OCI-LY7 (cell line): ENCODE data around the gene BMERB1. TPM values are rescaled to one million over a fixed set of nuclear protein-coding genes. Genes with fewer than 3 reads are reported as not detected.

Source experiments
- BruUV-seq: library from RNA; stranded (reverse); fragments of 400-500 nt; replicated peaks from 2 replicates; lab custom pipeline; 2021; lab: Mats Ljungman, UMichigan
- CTCF ChIA-PET: fragments of 300-600 bp; sonication (Branson Sonifier 250); formaldehyde crosslinking; loops from one replicate; lab custom pipeline; 2022; ENCODE audit warnings: antibody characterized with exemption; ENCODE audit not compliant: unreplicated experiment; lab: Charles Lee
- POLR2A ChIA-PET: fragments of 300-600 bp; sonication (Branson Sonifier 250); formaldehyde crosslinking; loops from one replicate; lab custom pipeline; 2022; ENCODE audit warnings: antibody characterized with exemption; lab: Charles Lee
- DNase-seq: peaks from one replicate; pipeline ENCODE4 v3.0.0-alpha.2; 2015; ENCODE audit warnings: low spot score
- H2AFZ ChIP-seq: fragments of 200-600 bp; sonication (generic), shearing (Covaris generic); 2 replicates; pipeline ENCODE4 v1.6.1; 2014; ENCODE audit warnings: mild to moderate bottlenecking, antibody characterized with exemption, low read length, moderate library complexity
- H3K27ac ChIP-seq: fragments of 200-600 bp; sonication (generic); 2 replicates; pipeline ENCODE4 v1.5.1; 2014; ENCODE audit warnings: mixed run types, low read depth, mild to moderate bottlenecking, moderate library complexity, low read length, inconsistent platforms; ENCODE audit not compliant: poor library complexity, severe bottlenecking
- H3K36me3 ChIP-seq: fragments of 200-600 bp; sonication (generic); 2 replicates; pipeline ENCODE4 v1.6.1; 2014; ENCODE audit warnings: mild to moderate bottlenecking, antibody characterized with exemption, low read length, moderate library complexity, mixed read lengths; ENCODE audit not compliant: insufficient read depth
- H3K4me1 ChIP-seq: fragments of 200-600 bp; sonication (generic); 2 replicates; pipeline ENCODE4 v1.5.1; 2014; ENCODE audit warnings: mild to moderate bottlenecking, low read length; ENCODE audit not compliant: insufficient read depth, poor library complexity, severe bottlenecking
- H3K4me2 ChIP-seq: fragments of 200-600 bp; sonication (generic); 2 replicates; pipeline ENCODE4 v1.6.1; 2014; ENCODE audit warnings: mild to moderate bottlenecking, low read length
- H3K4me3 ChIP-seq: fragments of 200-600 bp; sonication (generic); 2 replicates; pipeline ENCODE4 v1.5.1; 2014; ENCODE audit warnings: mild to moderate bottlenecking, low read depth, low read length; ENCODE audit not compliant: poor library complexity, severe bottlenecking
- H3K79me2 ChIP-seq: fragments of 200-600 bp; sonication (generic); 2 replicates; pipeline ENCODE4 v1.6.1; 2016; ENCODE audit warnings: low read depth, mild to moderate bottlenecking, low read length, moderate library complexity, mixed read lengths; ENCODE audit not compliant: insufficient read depth
- H3K9me2 ChIP-seq: fragments of 200-600 bp; sonication (generic); 2 replicates; pipeline ENCODE4 v1.6.1; 2016; ENCODE audit warnings: mild to moderate bottlenecking, low read length, mixed read lengths; ENCODE audit not compliant: insufficient read depth
- H3K9me3 ChIP-seq: fragments of 200-600 bp; sonication (generic); 2 replicates; pipeline ENCODE4 v1.6.1; 2014; ENCODE audit warnings: mild to moderate bottlenecking, mixed run types, low read length, mixed read lengths
- H4K20me1 ChIP-seq: fragments of 200-600 bp; sonication (generic); 2 replicates; pipeline ENCODE4 v1.6.1; 2014; ENCODE audit warnings: mild to moderate bottlenecking, antibody characterized with exemption, low read length, moderate library complexity, mixed read lengths; ENCODE audit not compliant: insufficient read depth
- CTCF ChIP-seq: fragments of 200-600 bp; sonication (generic); conservative IDR thresholded peaks from 2 replicates; pipeline ENCODE4 v1.5.1; 2014; ENCODE audit warnings: mild to moderate bottlenecking, antibody characterized with exemption, low read length, moderate library complexity, mixed read lengths
- EZH2phosphoT487 ChIP-seq: fragments of 200-600 bp; sonication (generic); IDR thresholded peaks from 2 replicates; pipeline ENCODE4 v1.6.1; 2018; ENCODE audit warnings: low read depth, borderline replicate concordance, mild to moderate bottlenecking, mixed run types, antibody characterized with exemption, low read length, moderate library complexity, mixed read lengths
- intact Hi-C: fragments of 100-400 bp; cut with micrococcal nuclease; formaldehyde crosslinking; loops from one replicate; pipeline ENCODE4 v1.10.0; 2022; ENCODE audit not compliant: unreplicated experiment
- total RNA-seq, 2 experiments: library from RNA; depleted of rRNA in 1 of 2; stranded (reverse); fragments of >200 nt in 1 of 2; shearing (Covaris generic) in 1 of 2; gene quantifications; 2 replicates each; pipeline ENCODE4 v1.2.3, GENCODE V29; 2014 to 2022

Gene BMERB1
- total RNA-seq, 2 experiments from 2014 or later, result not detected

- Histone ChIP-seq H3K79me2 (no peaks in the 10 kb centered on the region), H4K20me1 (no peaks in the 10 kb centered on the region), H3K27ac (no peak overlapping the region), H3K9me2 (no peaks in the 10 kb centered on the region), H3K36me3 (peaks cover 39% of the 10 kb centered on the region), H3K4me1 (peaks cover 25% of the 10 kb centered on the region), H3K9me3 (no peaks in the 10 kb centered on the region), H3K4me2 (no peak overlapping the region), H2AFZ (no peak overlapping the region), H3K4me3 (no peak overlapping the region)
- no TSS peak for BruUV-seq
- intact Hi-C loops, result no loop called here
- DNase-seq, result no peak
- no peak for TF ChIP-seq CTCF
- no peak for TF ChIP-seq EZH2phosphoT487
- ChIA-PET CTCF (no interaction called here), POLR2A (interaction anchor here (0.6 kb wide), 1 partner anchor 333 kb away, joined by 3 read pairs; no protein-coding TSS in a partner anchor)
Observed at GRCh38 chr16:15593235-15593634, 158.8 kb downstream of the BMERB1 start.

- peaks cover 25% of the 10 kb centered on the region for H3K4me1 ChIP-seq
- CTCF ChIA-PET, result no interaction called here
- DNase-seq, result no peak
- BruUV-seq, result TSS peak; percentile 57
- H3K79me2 ChIP-seq, result no peaks in the 10 kb centered on the region
- TF ChIP-seq CTCF (no peak), EZH2phosphoT487 (no peak)
- H3K36me3 ChIP-seq, result peaks cover 55% of the 10 kb centered on the region
- H4K20me1 ChIP-seq, result no peaks in the 10 kb centered on the region
- H3K9me3 ChIP-seq, result no peaks in the 10 kb centered on the region
- intact Hi-C loops, result no loop called here
- H3K27ac ChIP-seq, result no peak overlapping the region
- POLR2A ChIA-PET, result no interaction called here
- H3K9me2 ChIP-seq, result no peaks in the 10 kb centered on the region
- no peak overlapping the region for H2AFZ ChIP-seq
- no peak overlapping the region for H3K4me2 ChIP-seq
- no peak overlapping the region for H3K4me3 ChIP-seq
Observed at GRCh38 chr16:15594711-15595320, 160.4 kb downstream of the BMERB1 start.

GRCh38 chr16:15597135-15597534 is 162.7 kb downstream of the BMERB1 start:
- H3K4me3 ChIP-seq, result no peak overlapping the region
- no peaks in the 10 kb centered on the region for H4K20me1 ChIP-seq
- POLR2A ChIA-PET, result interaction anchor here (0.6 to 1.0 kb wide), 2 partner anchors 39 to 110 kb away, joined by 3 read pairs; no protein-coding TSS in a partner anchor
- CTCF ChIA-PET, result no interaction called here
- peaks cover 78% of the 10 kb centered on the region for H3K36me3 ChIP-seq
- no peak for DNase-seq
- no peak overlapping the region for H3K4me2 ChIP-seq
- H3K9me2 ChIP-seq, result no peaks in the 10 kb centered on the region
- TF ChIP-seq CTCF (no peak), EZH2phosphoT487 (no peak)
- no peak overlapping the region for H3K27ac ChIP-seq
- H2AFZ ChIP-seq, result no peak overlapping the region
- intact Hi-C loops, result no loop called here
- H3K79me2 ChIP-seq, result no peaks in the 10 kb centered on the region
- peaks cover 11% of the 10 kb centered on the region for H3K4me1 ChIP-seq
- BruUV-seq, result no TSS peak
- no peaks in the 10 kb centered on the region for H3K9me3 ChIP-seq
